Lower lobe of right lung (tissue), 2 donors: ENCODE measurements around the gene ABCG8. TPM values are rescaled to one million over a fixed set of nuclear protein-coding genes. Genes with fewer than 3 reads are reported as not detected.

Source experiments
- ATAC-seq, 2 donors: fragments of 200-7000 bp; cut with Tn5 transposase; one replicate each; pipeline ENCODE4 v1.9.1; 2020 to 2022; ENCODE audit warnings: mild to moderate bottlenecking in 2 of 2, moderate library complexity in 2 of 2
- DNase-seq: peaks from one replicate; pipeline ENCODE4 v3.0.0-alpha.2; 2020
- H3K27ac ChIP-seq: fragments of 200-600 bp; one replicate; pipeline ENCODE4 v1.8.0; 2022
- H3K27me3 ChIP-seq: fragments of 200-600 bp; one replicate; pipeline ENCODE4 v1.8.0; 2022; ENCODE audit warnings: low read depth
- H3K36me3 ChIP-seq: fragments of 200-600 bp; one replicate; pipeline ENCODE4 v1.8.0; 2022; ENCODE audit warnings: mild to moderate bottlenecking
- H3K4me1 ChIP-seq: fragments of 200-600 bp; one replicate; pipeline ENCODE4 v1.8.0; 2022
- H3K4me3 ChIP-seq: fragments of 200-600 bp; one replicate; pipeline ENCODE4 v1.8.0; 2022; ENCODE audit warnings: mild to moderate bottlenecking
- H3K9me3 ChIP-seq: fragments of 200-600 bp; one replicate; pipeline ENCODE4 v1.8.0; 2022
- intact Hi-C: fragments of 100-400 bp; cut with DNase I; formaldehyde crosslinking; loops from one replicate; pipeline ENCODE4 v1.11.0; 2022
- total RNA-seq: library from RNA; stranded (reverse); fragmentation: NEBNext Ultra II Directional; extraction: Animal tissue kit (Norgen Biotek cat#: 25700); gene quantifications from one replicate; pipeline ENCODE4 v1.2.1, GENCODE V29; 2021
- TF ChIP-seq, protein P1 (sequence below): fragments of 200-600 bp; IDR thresholded peaks from one replicate; pipeline ENCODE4 v1.8.0; 2022; ENCODE audit warnings: antibody characterized with exemption, mild to moderate bottlenecking
- donor health status: DM: no; HTN: yes; CAD: no; lungs with severe emphysema.

ABCG8 gene
- total RNA-seq, 1 donor from 2014 or later: not detected

- Histone ChIP-seq H3K27me3 (no peaks in the 10 kb centered on the region), H3K27ac (no peak overlapping the region)
Measured at GRCh38 chr2:43884689-43885088, 45.9 kb downstream of the ABCG8 start.

GRCh38 chr2:43885132-43885632 lies 46.4 kb downstream of the ABCG8 start:
- Histone ChIP-seq H3K4me3 (no peak overlapping the region), H3K36me3 (peaks cover 39% of the 10 kb centered on the region), H3K27me3 (no peaks in the 10 kb centered on the region), H3K9me3 (no peaks in the 10 kb centered on the region), H3K27ac (no peak overlapping the region), H3K4me1 (peaks cover 21% of the 10 kb centered on the region)
- intact Hi-C loops: no loop called here
- ATAC-seq (no peak), DNase-seq (no peak)
- TF ChIP-seq, protein P1, sequence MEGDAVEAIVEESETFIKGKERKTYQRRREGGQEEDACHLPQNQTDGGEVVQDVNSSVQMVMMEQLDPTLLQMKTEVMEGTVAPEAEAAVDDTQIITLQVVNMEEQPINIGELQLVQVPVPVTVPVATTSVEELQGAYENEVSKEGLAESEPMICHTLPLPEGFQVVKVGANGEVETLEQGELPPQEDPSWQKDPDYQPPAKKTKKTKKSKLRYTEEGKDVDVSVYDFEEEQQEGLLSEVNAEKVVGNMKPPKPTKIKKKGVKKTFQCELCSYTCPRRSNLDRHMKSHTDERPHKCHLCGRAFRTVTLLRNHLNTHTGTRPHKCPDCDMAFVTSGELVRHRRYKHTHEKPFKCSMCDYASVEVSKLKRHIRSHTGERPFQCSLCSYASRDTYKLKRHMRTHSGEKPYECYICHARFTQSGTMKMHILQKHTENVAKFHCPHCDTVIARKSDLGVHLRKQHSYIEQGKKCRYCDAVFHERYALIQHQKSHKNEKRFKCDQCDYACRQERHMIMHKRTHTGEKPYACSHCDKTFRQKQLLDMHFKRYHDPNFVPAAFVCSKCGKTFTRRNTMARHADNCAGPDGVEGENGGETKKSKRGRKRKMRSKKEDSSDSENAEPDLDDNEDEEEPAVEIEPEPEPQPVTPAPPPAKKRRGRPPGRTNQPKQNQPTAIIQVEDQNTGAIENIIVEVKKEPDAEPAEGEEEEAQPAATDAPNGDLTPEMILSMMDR: no peak

More at GRCh38 chr2:43884689-43885088, 45.9 kb downstream of the ABCG8 start:
- DNase-seq (no peak), ATAC-seq (peak in 1 of 2 donors; percentile 51)
- TF ChIP-seq, protein P1: no peak
- Histone ChIP-seq H3K4me1 (peaks cover 21% of the 10 kb centered on the region), H3K36me3 (peaks cover 34% of the 10 kb centered on the region), H3K4me3 (no peak overlapping the region), H3K9me3 (no peaks in the 10 kb centered on the region)
- intact Hi-C loops: no loop called here

GRCh38 chr2:43887176-43887575 lies 48.4 kb downstream of the ABCG8 start:
- TF ChIP-seq, protein P1: no peak
- H3K4me3 ChIP-seq: no peak overlapping the region
- no peak overlapping the region for H3K27ac ChIP-seq
- no peak for DNase-seq
- ATAC-seq: no peak
- peaks cover 12% of the 10 kb centered on the region for H3K4me1 ChIP-seq
- H3K9me3 ChIP-seq: no peaks in the 10 kb centered on the region
- peaks cover 56% of the 10 kb centered on the region for H3K36me3 ChIP-seq
- H3K27me3 ChIP-seq: no peaks in the 10 kb centered on the region
- intact Hi-C loops: no loop called here

GRCh38 chr2:43889416-43889815 lies 50.6 kb downstream of the ABCG8 start:
- H3K27me3 ChIP-seq: no peaks in the 10 kb centered on the region
- H3K27ac ChIP-seq: no peak overlapping the region
- intact Hi-C loops: no loop called here
- DNase-seq (no peak), ATAC-seq (no peak)
- peaks cover 79% of the 10 kb centered on the region for H3K36me3 ChIP-seq
- no peaks in the 10 kb centered on the region for H3K9me3 ChIP-seq
- H3K4me1 ChIP-seq: peaks cover 3% of the 10 kb centered on the region
- no peak overlapping the region for H3K4me3 ChIP-seq
- TF ChIP-seq, protein P1: no peak

DNA sequence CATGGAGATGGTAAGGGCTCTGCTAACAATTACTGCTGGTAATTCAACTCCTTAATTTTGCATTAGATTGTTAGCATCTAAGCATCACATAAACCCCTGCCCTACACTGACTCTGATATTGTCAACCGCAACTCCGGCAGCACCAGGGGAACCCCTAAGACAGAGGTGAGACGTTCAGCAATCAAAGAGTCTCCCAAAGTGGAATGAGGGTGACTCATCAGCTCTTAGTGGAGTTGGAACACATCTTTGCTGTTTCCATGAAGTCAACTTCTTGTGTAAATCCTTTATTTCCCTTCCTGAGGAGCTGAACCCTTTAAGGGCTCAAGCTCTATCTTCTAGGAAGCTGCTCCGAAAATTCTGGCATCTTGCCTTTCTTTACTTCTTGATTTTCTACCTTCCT lies 52.1 kb downstream of the ABCG8 start:
- intact Hi-C loops: no loop called here
- Histone ChIP-seq H3K4me1 (peaks cover 3% of the 10 kb centered on the region), H3K27me3 (no peaks in the 10 kb centered on the region), H3K27ac (no peak overlapping the region), H3K9me3 (no peaks in the 10 kb centered on the region), H3K36me3 (peaks cover 91% of the 10 kb centered on the region), H3K4me3 (no peak overlapping the region)
- ATAC-seq (peak; percentile 64 to 79), DNase-seq (no peak)
- TF ChIP-seq, protein P1: no peak
